GM12892 (cell line): ENCODE results near the gene LARGE1.

Experiments used
- DNase-seq: peaks from one replicate; pipeline ENCODE4 v3.0.0; 2011; ENCODE audit not compliant: insufficient read length
- FAIRE-seq: peaks from 2 replicates; lab custom pipeline; 2011; peaks lifted over from hg19 to GRCh38; lab: Jason Lieb, UNC
- POLR2A ChIP-seq: IDR thresholded peaks from 2 replicates; pipeline ENCODE4 v1.6.1; 2011; ENCODE audit warnings: low read depth, low read length, control low read depth
- POLR2AphosphoS5 ChIP-seq: IDR thresholded peaks from 2 replicates; pipeline ENCODE4 v1.6.1; 2011; ENCODE audit warnings: low read depth, low read length, control low read depth
- TAF1 ChIP-seq: IDR thresholded peaks from 2 replicates; pipeline ENCODE4 v1.6.1; 2011; ENCODE audit warnings: low read depth, mild to moderate bottlenecking, control low read depth, low read length, borderline replicate concordance

The LARGE1 gene

GRCh38 chr22:33565580-33565995 is 354.7 kb downstream of the LARGE1 start:
- DNase-seq (peak; percentile 23), FAIRE-seq (peak; percentile 100)
- TF ChIP-seq POLR2A (no peak), POLR2AphosphoS5 (no peak), TAF1 (no peak)

GRCh38 chr22:33564683-33565082 is 355.6 kb downstream of the LARGE1 start:
- TF ChIP-seq POLR2AphosphoS5 (no peak), TAF1 (no peak), POLR2A (no peak)
- no peak for FAIRE-seq
- no peak for DNase-seq

- TF ChIP-seq TAF1, result no peak
- FAIRE-seq, result no peak
- DNase-seq, result no peak
Observed at GRCh38 chr22:33563220-33563964, 356.9 kb downstream of the LARGE1 start.

DNA sequence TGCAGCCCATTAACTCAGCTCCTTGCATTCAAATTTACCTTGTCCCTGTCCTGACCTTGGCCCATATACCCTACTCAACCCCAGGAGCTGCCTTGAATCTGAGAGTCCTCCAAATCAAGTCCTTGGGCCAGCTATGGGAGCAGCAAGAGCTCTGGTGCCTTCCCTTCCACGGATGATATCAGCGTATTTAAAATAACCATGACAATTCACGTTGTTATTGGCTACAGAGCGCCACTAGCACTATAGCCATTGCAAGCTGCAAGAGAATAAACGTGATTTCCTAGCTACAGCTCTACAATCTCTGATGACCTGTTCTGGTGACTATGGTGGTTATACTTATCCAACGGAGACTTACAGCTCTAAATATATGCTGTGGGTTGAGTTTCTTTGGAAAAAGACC is 357.8 kb downstream of the LARGE1 start:
- no peak for TF ChIP-seq POLR2AphosphoS5
- no peak for TF ChIP-seq POLR2A
- TF ChIP-seq TAF1, result no peak
- DNase-seq (no peak), FAIRE-seq (no peak)

DNA sequence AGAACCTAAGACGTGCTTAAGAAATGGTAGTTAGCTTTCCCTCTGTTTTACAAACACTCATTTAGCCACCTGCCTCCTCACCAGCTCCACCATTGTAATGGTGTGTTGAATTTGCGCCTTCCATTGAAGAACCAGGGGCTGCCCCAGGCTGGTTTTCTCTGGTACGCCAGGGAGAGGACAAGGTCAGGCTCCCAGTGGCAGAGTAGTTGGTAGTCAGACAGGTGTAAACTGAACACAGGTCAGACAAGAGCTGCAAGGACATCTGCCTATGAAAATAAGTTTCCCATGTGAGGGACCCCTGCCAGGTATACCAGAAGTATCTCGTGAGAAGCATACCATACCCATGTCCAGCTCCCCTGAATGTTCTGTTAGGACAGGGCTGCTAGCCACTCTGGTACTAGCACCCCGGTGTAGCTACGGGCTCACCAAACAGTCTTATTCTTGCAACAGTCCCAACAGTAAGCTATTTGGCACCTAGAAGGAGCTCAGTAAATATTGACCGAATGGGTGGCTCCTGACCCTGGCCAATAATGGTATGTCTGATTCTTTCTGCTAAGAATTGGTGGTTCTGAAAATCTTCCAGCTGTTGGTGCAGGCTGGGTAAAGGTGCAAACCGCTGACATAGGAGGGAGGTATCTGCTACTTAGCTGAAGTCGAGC is 359.0 kb downstream of the LARGE1 start:
- DNase-seq (no peak), FAIRE-seq (no peak)
- TF ChIP-seq POLR2A (no peak), TAF1 (no peak), POLR2AphosphoS5 (no peak)

GRCh38 chr22:33557836-33558235 is 362.4 kb downstream of the LARGE1 start:
- no peak for DNase-seq
- TF ChIP-seq POLR2A, result no peak
- TF ChIP-seq POLR2AphosphoS5, result no peak
- no peak for TF ChIP-seq TAF1
- no peak for FAIRE-seq

GRCh38 chr22:33555814-33556522 is 364.3 kb downstream of the LARGE1 start:
- TF ChIP-seq POLR2AphosphoS5 (no peak), POLR2A (no peak), TAF1 (no peak)
- FAIRE-seq, result no peak
- DNase-seq, result no peak

DNA sequence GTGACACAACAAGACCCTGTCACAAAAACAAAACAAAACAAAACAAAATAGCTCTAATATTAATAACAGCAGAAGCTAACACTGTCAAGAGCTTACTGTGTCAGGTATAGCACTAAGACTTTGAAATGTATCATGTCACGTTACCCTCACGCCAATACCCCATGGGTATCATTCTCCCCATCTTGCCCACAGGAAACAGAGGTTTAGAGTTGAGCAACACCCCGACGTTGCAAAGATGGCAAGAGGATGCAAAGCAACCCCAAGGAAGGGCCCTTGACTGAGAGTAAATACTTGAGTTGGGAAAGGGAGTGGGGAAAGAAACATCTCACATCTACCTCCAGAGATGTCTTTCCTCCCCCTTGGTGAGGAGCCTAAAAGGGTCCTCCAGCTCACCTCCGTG is 366.8 kb downstream of the LARGE1 start:
- FAIRE-seq (no peak), DNase-seq (no peak)
- TF ChIP-seq TAF1 (no peak), POLR2A (no peak), POLR2AphosphoS5 (no peak)

GRCh38 chr22:33544707-33545106 is 375.6 kb downstream of the LARGE1 start:
- DNase-seq (no peak), FAIRE-seq (no peak)

DNA sequence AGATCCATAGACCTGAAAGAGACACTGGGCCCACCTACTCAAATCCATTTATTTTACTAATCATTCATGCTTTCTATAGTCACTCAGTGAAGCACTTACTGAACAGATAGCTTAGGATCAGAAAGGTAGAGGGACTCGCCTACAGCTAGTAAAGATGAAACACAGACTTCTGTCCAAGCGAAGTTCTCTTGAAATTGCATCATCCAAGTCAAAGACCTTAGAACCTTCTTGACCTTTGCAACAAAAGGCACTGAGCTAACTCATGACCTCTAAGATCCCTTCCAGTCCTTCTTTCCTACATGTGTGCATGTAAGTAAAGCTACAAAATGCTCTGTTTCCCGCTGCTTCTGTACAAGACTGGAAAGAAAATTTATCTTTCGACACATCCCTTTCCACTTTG is 377.6 kb downstream of the LARGE1 start:
- no peak for FAIRE-seq
- TF ChIP-seq POLR2AphosphoS5 (no peak), POLR2A (no peak), TAF1 (no peak)
- DNase-seq, result no peak

More at GRCh38 chr22:33544707-33545106, 375.6 kb downstream of the LARGE1 start:
- TF ChIP-seq POLR2A, result no peak
- no peak for TF ChIP-seq POLR2AphosphoS5
- no peak for TF ChIP-seq TAF1

- TF ChIP-seq POLR2AphosphoS5 (no peak), POLR2A (no peak), TAF1 (no peak)
- no peak for DNase-seq
- no peak for FAIRE-seq
Observed at GRCh38 chr22:33542153-33542552, 378.1 kb downstream of the LARGE1 start.
